ENCODE measurements around the gene RPEL1.

Gene RPEL1

GRCh38 chr10:103276251-103276895 lies 30.7 kb downstream of the RPEL1 start:
- no peak for DNase-seq (ENCODE audit: low read depth)
- peak overlapping the region; percentile 27 for H3K4me3 ChIP-seq (ENCODE audit: low read length)
- TF ChIP-seq CTCF (conservative IDR thresholded peaks at IDR 0.05; ENCODE audit: low read length), result no peak

- H3K4me3 ChIP-seq (ENCODE audit: low read length), result peak within 1 kb of the TSS; percentile 42
- DNase-seq (ENCODE audit: low read depth), result peak; percentile 33
- TF ChIP-seq CTCF (conservative IDR thresholded peaks at IDR 0.05; ENCODE audit: low read length), result no peak
Observed at GRCh38 chr10:103276896-103277712, 31.4 kb downstream of the RPEL1 start, which contains the start of gene INA. INA (plus strand) TSS chr10:103277138; CDS start chr10:103277212, 74 bp downstream.

- DNase-seq (ENCODE audit: low read depth), result no peak
- H3K4me3 ChIP-seq (ENCODE audit: low read length), result no peak overlapping the region; the same call in 1 of the 2 replicates
- TF ChIP-seq CTCF (conservative IDR thresholded peaks at IDR 0.05; ENCODE audit: low read length), result no peak
Observed at GRCh38 chr10:103277713-103278536, 32.2 kb downstream of the RPEL1 start.

- no peak overlapping the region for H3K4me3 ChIP-seq (ENCODE audit: low read length)
- DNase-seq (ENCODE audit: low read depth), result no peak
- no peak for TF ChIP-seq CTCF (conservative IDR thresholded peaks at IDR 0.05; ENCODE audit: low read length)
Observed at GRCh38 chr10:103278537-103278823, 32.8 kb downstream of the RPEL1 start.

- no peak for TF ChIP-seq CTCF (conservative IDR thresholded peaks at IDR 0.05; ENCODE audit: low read length)
- H3K4me3 ChIP-seq (ENCODE audit: low read length), result no peak overlapping the region
- peak; percentile 32 for DNase-seq (ENCODE audit: low read depth)
Observed at GRCh38 chr10:103278862-103279298, 33.2 kb downstream of the RPEL1 start.

GRCh38 chr10:103280031-103280430 lies 34.3 kb downstream of the RPEL1 start:
- DNase-seq (ENCODE audit: low read depth), result no peak
- H3K4me3 ChIP-seq (ENCODE audit: low read length), result no peak overlapping the region
- no peak for TF ChIP-seq CTCF (conservative IDR thresholded peaks at IDR 0.05; ENCODE audit: low read length)
